ENCODE results near the gene SCARF1. TPM values are rescaled to one million over a fixed set of nuclear protein-coding genes. Genes with fewer than 3 reads are reported as not detected.
A peak's percentile ranks its signal among the peaks of the same experiment; 100 is the strongest.

SCARF1 gene
- total RNA-seq, 1 donor from 2014 or later, result 8.0 TPM

GRCh38 chr17:1651559-1651844 is 6.0 kb upstream of the SCARF1 start:
- Mint-ChIP-seq H3K27ac (no peak overlapping the region), H3K27me3 (no peaks in the 10 kb centered on the region), H3K4me1 (peaks cover 20% of the 10 kb centered on the region), H3K36me3 (ENCODE audit: low read depth) (peaks cover 55% of the 10 kb centered on the region), H3K9me3 (no peaks in the 10 kb centered on the region), H3K4me3 (no peak overlapping the region)
- no peak for TF ChIP-seq CTCF (IDR thresholded peaks at IDR 0.05)
- intact Hi-C loops (cut with micrococcal nuclease), result no loop called here
- POLR2A ChIA-PET, result interaction anchor here (1.3 kb wide), 1 partner anchor 44 kb away, joined by 11 read pairs; no protein-coding TSS in a partner anchor
- CTCF ChIA-PET, result interaction anchor here (1.4 kb wide), 1 partner anchor 392 kb away, joined by 4 read pairs; no protein-coding TSS in a partner anchor
- DNase-seq (no peak), ATAC-seq (ENCODE audit: low read depth) (no peak)

DNA sequence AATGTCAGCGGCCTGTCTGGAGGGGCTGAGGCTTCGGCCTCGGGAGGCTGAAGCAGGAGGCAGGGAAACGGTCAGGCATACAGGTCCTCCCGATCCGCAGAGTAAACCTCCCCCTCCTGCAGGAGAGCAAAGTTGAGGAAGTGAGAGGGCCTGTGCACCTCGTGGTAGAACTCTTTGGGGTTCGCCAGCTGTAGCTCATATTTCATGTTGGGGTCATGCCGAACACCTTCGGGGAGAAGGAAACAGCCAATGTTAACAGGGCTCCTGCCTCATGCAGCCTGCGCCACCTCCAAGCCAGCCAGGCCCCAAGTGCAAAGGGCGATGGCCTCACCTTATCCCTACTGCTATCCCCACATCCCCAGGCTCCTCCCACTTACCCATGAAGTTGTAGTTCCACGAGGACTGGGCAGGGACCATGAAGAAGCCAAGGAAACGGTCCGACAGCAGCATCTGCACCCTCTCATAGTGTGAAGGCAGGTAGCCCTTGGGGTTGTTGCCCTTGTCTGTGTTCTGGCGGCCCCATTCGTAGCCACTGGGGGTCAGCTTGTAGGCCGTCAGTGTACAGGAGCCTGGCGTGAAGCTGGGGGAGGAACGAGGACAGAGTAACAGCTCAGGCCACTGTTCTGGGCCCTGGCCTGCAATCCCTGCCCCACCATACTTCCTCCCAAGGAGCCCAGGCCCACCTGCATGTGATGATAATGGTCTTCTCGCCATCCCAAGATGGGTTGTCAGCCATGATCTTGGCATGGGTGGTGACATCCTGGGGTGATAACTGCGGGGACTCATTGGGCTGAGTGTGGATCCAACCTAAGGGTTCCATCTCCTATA is 5.4 kb upstream of the SCARF1 start:
- DNase-seq (no peak), ATAC-seq (ENCODE audit: low read depth) (no peak)
- no peak for TF ChIP-seq CTCF (IDR thresholded peaks at IDR 0.05)
- ChIA-PET CTCF (interaction anchor here (1.4 kb wide), 1 partner anchor 391 kb away, joined by 4 read pairs; no protein-coding TSS in a partner anchor), POLR2A (interaction anchor here (2.6 to 5.3 kb wide), 2 partner anchors 22 to 77 kb away, joined by 30 to 47 read pairs; partner anchors contain the start of gene SLC43A2)
- no peaks in the 10 kb centered on the region for H3K27me3 Mint-ChIP-seq
- intact Hi-C loops (cut with micrococcal nuclease), result no loop called here
- H3K27ac Mint-ChIP-seq, result no peak overlapping the region
- H3K36me3 Mint-ChIP-seq (ENCODE audit: low read depth), result peaks cover 49% of the 10 kb centered on the region
- peaks cover 24% of the 10 kb centered on the region for H3K4me1 Mint-ChIP-seq
- no peak overlapping the region for H3K4me3 Mint-ChIP-seq
- H3K9me3 Mint-ChIP-seq, result no peaks in the 10 kb centered on the region

- peaks cover 42% of the 10 kb centered on the region for H3K36me3 Mint-ChIP-seq (ENCODE audit: low read depth)
- DNase-seq (no peak), ATAC-seq (ENCODE audit: low read depth) (no peak)
- ChIA-PET POLR2A (interaction anchor here (0.5 to 5.3 kb wide), 17 partner anchors 18 to 750 kb away, joined by 3 to 47 read pairs (median 8); partner anchors contain the start of genes INPP5K, SGSM2, SLC43A2 and WDR81), CTCF (interaction anchor here (1.0 to 7.1 kb wide), 9 partner anchors 9 to 134 kb away, joined by 3 to 82 read pairs (median 9); partner anchors contain the start of gene SLC43A2)
- H3K9me3 Mint-ChIP-seq, result no peaks in the 10 kb centered on the region
- no peak for TF ChIP-seq CTCF (IDR thresholded peaks at IDR 0.05)
- peak within 1 kb of the TSS; percentile 69 for H3K4me3 Mint-ChIP-seq
- peaks cover 34% of the 10 kb centered on the region for H3K4me1 Mint-ChIP-seq
- H3K27me3 Mint-ChIP-seq, result no peaks in the 10 kb centered on the region
- peak within 1 kb of the TSS; percentile 24 for H3K27ac Mint-ChIP-seq
- intact Hi-C loops (cut with micrococcal nuclease), result loop anchor here (1.0 to 10.0 kb wide), 8 partner anchors 22 to 391 kb away; partner anchors contain the start of genes DPH1, PITPNA, PRPF8 and SLC43A2
These were observed 4.4 kb upstream of the SCARF1 start, which contains the start of gene RILP for GRCh38 chr17:1649844-1650501. RILP (minus strand) TSS chr17:1649866; CDS start chr17:1649804, 62 bp downstream.

- Mint-ChIP-seq H3K4me1 (peaks cover 41% of the 10 kb centered on the region), H3K27ac (no peak overlapping the region)
- CTCF ChIA-PET, result interaction anchor here (0.6 to 7.1 kb wide), 22 partner anchors 9 to 284 kb away, joined by 3 to 82 read pairs (median 4); partner anchors contain the start of genes CRK, INPP5K and SLC43A2
These were observed 3.7 kb upstream of the SCARF1 start for GRCh38 chr17:1648963-1649843.

More at GRCh38 chr17:1648963-1649843, 3.7 kb upstream of the SCARF1 start:
- Mint-ChIP-seq H3K27me3 (no peaks in the 10 kb centered on the region), H3K9me3 (no peaks in the 10 kb centered on the region), H3K4me3 (peak overlapping the region; percentile 69), H3K36me3 (ENCODE audit: low read depth) (peaks cover 36% of the 10 kb centered on the region)
- POLR2A ChIA-PET, result interaction anchor here (0.5 to 5.3 kb wide), 28 partner anchors 9 to 751 kb away, joined by 3 to 47 read pairs (median 6); partner anchors contain the start of genes INPP5K, PITPNA, SGSM2 and SLC43A2
- ATAC-seq (ENCODE audit: low read depth), result peak; percentile 69
- peak; percentile 93 for DNase-seq
- intact Hi-C loops (cut with micrococcal nuclease), result loop anchor here (1.0 to 10.0 kb wide), 9 partner anchors 21 to 390 kb away; partner anchors contain the start of genes DPH1, INPP5K, PITPNA and PRPF8
- TF ChIP-seq CTCF (IDR thresholded peaks at IDR 0.05), result no peak
